Lung (tissue), 12 donors: Measurements from ENCODE around the gene LCN12. TPM values are rescaled to one million over a fixed set of nuclear protein-coding genes. Genes with fewer than 3 reads are reported as not detected.

ENCODE experiments used
- ATAC-seq: fragments of 200-7000 bp; cut with Tn5 transposase; one replicate; pipeline ENCODE4 v1.9.1; 2020; ENCODE audit warnings: moderate number of reproducible peaks; ENCODE audit not compliant: insufficient read depth, low FRiP score
- DNase-seq, 3 donors: peaks; one replicate each; pipeline ENCODE4 v3.0.0-alpha.2; 2013 to 2017
- H3K27ac ChIP-seq, 2 donors: one replicate each; pipeline ENCODE4 v1.5.1; 2013; ENCODE audit warnings: mild to moderate bottlenecking in 2 of 2, moderate library complexity in 2 of 2, control low read depth in 1 of 2, inconsistent platforms in 1 of 2, low read depth in 1 of 2, low read length in 1 of 2
- H3K27me3 ChIP-seq, 3 donors: one replicate each; pipeline ENCODE4 v1.5.1; 2013; ENCODE audit warnings: low read length in 2 of 3; ENCODE audit not compliant: control insufficient read depth in 3 of 3, insufficient read depth in 3 of 3
- H3K36me3 ChIP-seq, 4 donors: one replicate each; pipeline ENCODE4 v1.5.1; 2013; ENCODE audit warnings: low read length in 4 of 4, mild to moderate bottlenecking in 1 of 4, moderate library complexity in 1 of 4; ENCODE audit not compliant: control insufficient read depth in 4 of 4, insufficient read depth in 4 of 4
- H3K4me1 ChIP-seq, 5 donors: one replicate each; pipeline ENCODE4 v1.5.1; 2013; ENCODE audit warnings: low read length in 5 of 5, mild to moderate bottlenecking in 2 of 5, moderate library complexity in 1 of 5; ENCODE audit not compliant: control insufficient read depth in 5 of 5, insufficient read depth in 5 of 5
- H3K4me3 ChIP-seq: one replicate; pipeline ENCODE4 v1.5.1; 2013; ENCODE audit warnings: mild to moderate bottlenecking, control low read depth, moderate library complexity
- H3K9ac ChIP-seq, 2 donors: one replicate each; pipeline ENCODE4 v1.5.1; 2013; ENCODE audit warnings: low read length in 2 of 2, control low read depth in 1 of 2; ENCODE audit not compliant: insufficient read depth in 1 of 2
- H3K9me3 ChIP-seq, 4 donors: one replicate each; pipeline ENCODE4 v1.5.1; 2013; ENCODE audit warnings: low read length in 3 of 4, mild to moderate bottlenecking in 1 of 4, moderate library complexity in 1 of 4; ENCODE audit not compliant: control insufficient read depth in 4 of 4, insufficient read depth in 3 of 4
- CTCF ChIP-seq: IDR thresholded peaks from 2 replicates; pipeline ENCODE4 v1.5.1; 2012; ENCODE audit warnings: mild to moderate bottlenecking; ENCODE audit errors: control extremely low read depth, extremely low read depth
- WGBS, 2 donors: extraction: QIAGEN DNeasy Blood & Tissue Kit; methylation state at CpG; one replicate each; pipeline ENCODE4 v1.1.7; 2013; 5-methylcytosine and 5-hydroxymethylcytosine counted together
- polyA plus RNA-seq, 2 donors: library from polyadenylated mRNA; stranded (reverse); fragments of 200-250 nt; gene quantifications; one replicate each; pipeline ENCODE4 v1.2.1, GENCODE V29; 2013
- total RNA-seq, 2 donors: library from RNA; depleted of rRNA in 1 of 2; stranded (reverse); fragments of >200 nt in 1 of 2; gene quantifications; one replicate each; pipeline ENCODE4 v1.2.1, GENCODE V29; 2014 to 2021
- donor health status: control.
- donor health status: control.
- donor health status: Bipolar disorder and iron deficiency.
- donor health status: healthy.
- donor health status: DM: yes; HTN: yes; CAD: no.

Gene LCN12
- total and polyA plus RNA-seq, 4 donors = 0.35 to 6.3 (median 3.2) TPM

- Histone ChIP-seq H3K4me3 (no peak overlapping the region), H3K9ac (no peak overlapping the region), H3K4me1 (peaks cover 0 to 14% (median 6%) of the 10 kb centered on the region in 5 donors), H3K36me3 (no peaks in the 10 kb centered on the region), H3K27me3 (peaks cover 5 to 27% (median 14%) of the 10 kb centered on the region in 3 donors), H3K27ac (no peak overlapping the region), H3K9me3 (peaks cover 0 to 5% (median 0%) of the 10 kb centered on the region in 4 donors)
- 85 to 87% methylated on average over 11 of the region's 11 CpGs for WGBS, 2 donors
- no peak for TF ChIP-seq CTCF
- ATAC-seq = no peak
- no peak for DNase-seq
Observed at GRCh38 chr9:136983656-136984314, 31.7 kb downstream of the LCN12 start.

DNA sequence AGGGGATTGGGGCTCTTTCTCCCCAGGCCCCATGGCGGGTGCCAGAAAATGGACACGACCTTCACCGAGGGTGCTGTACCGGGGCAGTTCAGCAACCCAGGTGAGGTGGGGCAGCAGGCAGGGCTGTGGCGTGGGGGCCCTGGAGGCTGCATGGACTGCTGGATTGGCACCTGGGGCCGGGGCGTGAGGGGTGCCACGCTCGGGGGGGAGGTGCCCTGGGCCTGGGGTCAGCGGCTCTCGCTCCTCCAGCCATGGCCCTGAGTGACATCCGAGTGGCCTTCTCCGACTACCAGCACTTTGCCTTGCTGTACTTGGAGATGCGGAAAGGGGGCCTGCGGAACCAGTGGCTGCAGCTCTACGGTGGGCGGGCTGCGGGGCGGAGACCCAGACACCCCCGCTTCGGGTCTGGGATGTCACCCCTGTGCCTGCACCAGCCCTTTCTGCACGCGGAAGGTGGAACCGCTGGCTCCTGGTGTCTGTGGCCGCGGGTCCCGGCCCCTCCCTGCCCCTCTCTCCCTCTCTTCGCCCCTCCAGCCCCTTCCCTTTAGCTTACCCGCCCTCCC, 32.5 kb downstream of the LCN12 start:
- Histone ChIP-seq H3K4me3 (no peak overlapping the region), H3K36me3 (no peaks in the 10 kb centered on the region), H3K27me3 (peaks cover 5 to 27% (median 14%) of the 10 kb centered on the region in 3 donors), H3K9me3 (peaks cover 0 to 5% (median 0%) of the 10 kb centered on the region in 4 donors), H3K9ac (no peak overlapping the region), H3K27ac (no peak overlapping the region), H3K4me1 (peaks cover 0 to 14% (median 6%) of the 10 kb centered on the region in 5 donors)
- TF ChIP-seq CTCF = no peak
- DNase-seq = no peak
- no peak for ATAC-seq
- WGBS, 2 donors = 48 to 61% methylated on average over 21 to 29 of the region's 29 CpGs

DNA sequence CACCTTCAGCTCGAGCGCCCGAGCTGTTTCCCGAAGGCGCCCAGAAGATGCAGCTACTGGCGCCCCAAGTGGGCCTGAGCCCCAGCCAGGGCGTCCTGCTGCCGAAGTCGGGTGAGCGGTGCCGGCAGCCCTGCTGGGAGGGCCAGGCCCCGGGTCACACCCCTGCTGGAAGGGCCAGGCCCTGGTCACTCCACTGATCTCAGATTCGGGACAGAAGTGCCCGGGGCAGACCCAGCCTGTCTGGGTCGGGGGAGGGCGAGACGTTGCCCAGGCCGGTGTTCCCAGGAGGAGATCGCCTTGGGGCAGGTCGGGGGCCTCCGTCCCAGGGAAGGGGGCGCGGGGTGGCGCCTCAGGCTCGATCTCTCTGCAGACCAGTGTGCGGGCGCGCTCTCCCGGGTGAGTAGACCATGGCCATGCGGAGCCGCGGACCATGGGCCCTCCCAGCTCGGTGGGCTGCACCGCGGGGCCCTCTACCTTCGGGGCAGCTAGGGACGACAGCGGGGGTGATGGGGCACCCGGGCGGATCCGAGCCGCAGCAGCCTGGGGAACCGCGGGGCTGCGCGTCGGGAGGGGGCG, 33.0 kb downstream of the LCN12 start:
- H3K27me3 ChIP-seq = peaks cover 5 to 27% (median 14%) of the 10 kb centered on the region in 3 donors
- H3K27ac ChIP-seq = no peak overlapping the region
- peaks cover 0 to 14% (median 6%) of the 10 kb centered on the region in 5 donors for H3K4me1 ChIP-seq
- no peak for TF ChIP-seq CTCF
- no peak overlapping the region for H3K9ac ChIP-seq
- H3K4me3 ChIP-seq = no peak overlapping the region
- WGBS, 2 donors = 10 to 24% methylated on average over 46 to 48 of the region's 48 CpGs
- ATAC-seq (no peak), DNase-seq (no peak)
- no peaks in the 10 kb centered on the region for H3K36me3 ChIP-seq
- H3K9me3 ChIP-seq = peaks cover 0 to 5% (median 0%) of the 10 kb centered on the region in 4 donors
